Measurements from ENCODE around the gene DPPA5. TPM values are rescaled to one million over a fixed set of nuclear protein-coding genes. Genes with fewer than 3 reads are reported as not detected.

The DPPA5 gene
- total and polyA plus RNA-seq, 9 of the 15 experiments (the other 6 are each of a cell fraction or from before 2014, with no cell fraction given) = not detected

- BruUV-seq (replicated peaks) = no TSS peak
- in situ Hi-C loops (cut with MboI) (no loop called here), intact Hi-C loops (cut with micrococcal nuclease) (no loop called here)
- Histone ChIP-seq H3K79me2 (ENCODE audit: control insufficient read depth, insufficient read depth, low read length) (no peaks in the 10 kb centered on the region), H4K20me1 (replicated peaks; ENCODE audit: control insufficient read depth, insufficient read depth, low read length) (no peaks in the 10 kb centered on the region), H3K9me1 (ENCODE audit: control insufficient read depth, insufficient read depth, low read length) (no peaks in the 10 kb centered on the region), H3K27me3 (ENCODE audit: control insufficient read depth in 2 of 2, insufficient read depth in 2 of 2, low read length in 2 of 2) (peaks cover 0 to 24% of the 10 kb centered on the region in 2 experiments; a peak in 3 of 5 replicates), H3K36me3 (ENCODE audit: control insufficient read depth, insufficient read depth, low read length) (no peaks in the 10 kb centered on the region), H3K4me2 (ENCODE audit: insufficient read depth, low read length) (no peak overlapping the region), H3K4me1 (replicated peaks in 1 of 2; ENCODE audit: control insufficient read depth in 2 of 2, insufficient read depth in 2 of 2, low read length in 2 of 2) (peaks cover 4 to 17% of the 10 kb centered on the region in 2 experiments; a peak in 3 of 5 replicates), H3K9me3 (replicated peaks; ENCODE audit: control insufficient read depth, insufficient read depth, low read depth, low read length) (no peaks in the 10 kb centered on the region), H3K27ac (ENCODE audit: extremely low read depth, low read depth, low read length) (no peak overlapping the region), H2AFZ (ENCODE audit: low read depth, low read length) (no peak overlapping the region), H3K4me3 (no peak overlapping the region), H3K9ac (ENCODE audit: insufficient read depth in 1 of 2, low read depth in 2 of 2, low read length in 2 of 2) (no peak overlapping the region)
- FAIRE-seq = no peak
- ChIA-PET CTCF (ENCODE audit: low intra/inter-chr PET ratio) (no interaction called here), POLR2A (interaction anchor here (0.6 kb wide), 1 partner anchor 12 kb away, joined by 3 read pairs; no protein-coding TSS in a partner anchor)
- 58% methylated on average over 14 of the region's 14 CpGs for WGBS (ENCODE audit: insufficient coverage, low coverage, missing lambda C conversion rate)
- DNase-seq (ENCODE audit: extremely low read depth in 1 of 4, low spot score in 3 of 4) = no peak
- ATAC-seq = no peak
- TF ChIP-seq SOX6 (IDR thresholded peaks at IDR 0.05) (no peak), MCM5 (IDR thresholded peaks at IDR 0.05; ENCODE audit: low read depth) (no peak), SAFB2 (IDR thresholded peaks at IDR 0.05; ENCODE audit: borderline replicate concordance, low read depth, low read length, severe bottlenecking) (no peak), CTBP1 (IDR thresholded peaks at IDR 0.05; ENCODE audit: borderline replicate concordance) (no peak), TOE1 (IDR thresholded peaks at IDR 0.05; ENCODE audit: borderline replicate concordance) (no peak), TOE1 (CRISPR knock-in tag; IDR thresholded peaks at IDR 0.05; ENCODE audit: borderline replicate concordance, low read depth) (no peak), DLX4 (CRISPR knock-in tag; IDR thresholded peaks at IDR 0.05) (no peak), PATZ1 (CRISPR knock-in tag; IDR thresholded peaks at IDR 0.05; ENCODE audit: borderline replicate concordance) (no peak), TAL1 (IDR thresholded peaks at IDR 0.05) (no peak), STAT6 (CRISPR knock-in tag; IDR thresholded peaks at IDR 0.05) (no peak), KDM1A (IDR thresholded peaks at IDR 0.05) (no peak), PTRF (tag; IDR thresholded peaks at IDR 0.05) (no peak), CTCFL (IDR thresholded peaks at IDR 0.05; ENCODE audit: borderline replicate concordance, insufficient read depth, low read depth, low read length, poor library complexity, severe bottlenecking) (no peak)
Observed at GRCh38 chr6:73364121-73364520, 10.0 kb upstream of the DPPA5 start.

Measured in K562 (cell line).